ENCODE data around the gene ABHD12. TPM values are rescaled to one million over a fixed set of nuclear protein-coding genes. Genes with fewer than 3 reads are reported as not detected.

The ABHD12 gene
- total RNA-seq, 2 experiments from 2014 or later = 13.4 to 17.0 TPM

GRCh38 chr20:25294459-25295385, 95.9 kb downstream of the ABHD12 start:
- no peak overlapping the region for H3K27ac ChIP-seq (ENCODE audit: low read depth in 1 of 2, low read length in 2 of 2)
- H3K36me3 ChIP-seq (ENCODE audit: insufficient read depth, low read length) = peaks cover 40% of the 10 kb centered on the region
- Mint-ChIP-seq H3K4me3 (no peak overlapping the region), H3K36me3 (ENCODE audit: low read depth) (peaks cover 30% of the 10 kb centered on the region), H3K27me3 (no peaks in the 10 kb centered on the region), H3K27ac (peak overlapping the region; percentile 39), H3K4me1 (ENCODE audit: low read depth) (no peaks in the 10 kb centered on the region), H3K9me3 (no peaks in the 10 kb centered on the region)
- H3K4me1 ChIP-seq (ENCODE audit: insufficient read depth, low read length) = peaks cover 5% of the 10 kb centered on the region
- ATAC-seq (ENCODE audit: poor library complexity) (peak; percentile 84), DNase-seq (peak; percentile 37 to 79 (median 59))
- no peaks in the 10 kb centered on the region for H3K9me3 ChIP-seq (ENCODE audit: control insufficient read depth in 1 of 2, insufficient read depth in 1 of 2, low read length in 2 of 2)
- TF ChIP-seq CTCF (IDR thresholded peaks at IDR 0.05) = peak; percentile 83
- intact Hi-C loops (cut with DNase I, micrococcal nuclease) = loop anchor here (1.0 to 10.0 kb wide), 4 partner anchors 100 to 300 kb away; partner anchors contain the start of genes APMAP (in 1 of the 2) and ENTPD6 (in 1 of the 2)
- ChIA-PET CTCF (interaction anchor here (0.8 to 2.5 kb wide), 4 partner anchors 14 to 113 kb away, joined by 3 to 15 read pairs (median 4); partner anchors contain the start of gene GINS1), POLR2A (no interaction called here)
- H3K4me3 ChIP-seq (ENCODE audit: low read length) = no peak overlapping the region
- H3K27me3 ChIP-seq (ENCODE audit: control insufficient read depth in 1 of 2, insufficient read depth in 2 of 2, low read length in 2 of 2) = no peaks in the 10 kb centered on the region

GRCh38 chr20:25293910-25294458, 96.7 kb downstream of the ABHD12 start:
- H3K27me3 ChIP-seq (ENCODE audit: control insufficient read depth in 1 of 2, insufficient read depth in 2 of 2, low read length in 2 of 2) = no peaks in the 10 kb centered on the region
- H3K9me3 Mint-ChIP-seq = no peaks in the 10 kb centered on the region
- DNase-seq (no peak), ATAC-seq (ENCODE audit: poor library complexity) (no peak)
- H3K9me3 ChIP-seq (ENCODE audit: control insufficient read depth in 1 of 2, insufficient read depth in 1 of 2, low read length in 2 of 2) = no peaks in the 10 kb centered on the region
- intact Hi-C loops (cut with DNase I, micrococcal nuclease) = loop anchor here (1.0 to 10.0 kb wide), 4 partner anchors 99 to 299 kb away; partner anchors contain the start of genes APMAP (in 1 of the 2) and ENTPD6 (in 1 of the 2)
- peak overlapping the region; percentile 39 for H3K27ac Mint-ChIP-seq
- no peaks in the 10 kb centered on the region for H3K4me1 Mint-ChIP-seq (ENCODE audit: low read depth)
- ChIA-PET POLR2A (no interaction called here), CTCF (interaction anchor here (0.6 to 2.5 kb wide), 5 partner anchors 13 to 113 kb away, joined by 3 to 15 read pairs (median 4); partner anchors contain the start of gene GINS1)
- H3K4me3 Mint-ChIP-seq = no peak overlapping the region
- peaks cover 5% of the 10 kb centered on the region for H3K4me1 ChIP-seq (ENCODE audit: insufficient read depth, low read length)
- no peaks in the 10 kb centered on the region for H3K27me3 Mint-ChIP-seq
- H3K36me3 Mint-ChIP-seq (ENCODE audit: low read depth) = peaks cover 38% of the 10 kb centered on the region
- peaks cover 40% of the 10 kb centered on the region for H3K36me3 ChIP-seq (ENCODE audit: insufficient read depth, low read length)
- H3K27ac ChIP-seq (ENCODE audit: low read depth in 1 of 2, low read length in 2 of 2) = no peak overlapping the region
- TF ChIP-seq CTCF (IDR thresholded peaks at IDR 0.05) = no peak
- no peak overlapping the region for H3K4me3 ChIP-seq (ENCODE audit: low read length)

- no peaks in the 10 kb centered on the region for H3K27me3 ChIP-seq (ENCODE audit: control insufficient read depth in 1 of 2, insufficient read depth in 2 of 2, low read length in 2 of 2)
- peaks cover 5% of the 10 kb centered on the region for H3K4me1 ChIP-seq (ENCODE audit: insufficient read depth, low read length)
- Mint-ChIP-seq H3K4me3 (no peak overlapping the region), H3K27me3 (no peaks in the 10 kb centered on the region), H3K36me3 (ENCODE audit: low read depth) (peaks cover 42% of the 10 kb centered on the region), H3K9me3 (no peaks in the 10 kb centered on the region), H3K4me1 (ENCODE audit: low read depth) (no peaks in the 10 kb centered on the region), H3K27ac (no peak overlapping the region)
- no peak overlapping the region for H3K27ac ChIP-seq (ENCODE audit: low read depth in 1 of 2, low read length in 2 of 2)
- ATAC-seq (ENCODE audit: poor library complexity) = no peak
- POLR2A ChIA-PET = no interaction called here
- no peak overlapping the region for H3K4me3 ChIP-seq (ENCODE audit: low read length)
- CTCF ChIA-PET = interaction anchor here (0.6 to 2.5 kb wide), 4 partner anchors 100 to 114 kb away, joined by 4 to 15 read pairs (median 4); partner anchors contain the start of gene GINS1
- intact Hi-C loops (cut with DNase I, micrococcal nuclease) = loop anchor here in 1 of 2 experiments (10.0 kb wide), 2 partner anchors 99 to 299 kb away; partner anchors contain the start of genes APMAP and ENTPD6
- peaks cover 40% of the 10 kb centered on the region for H3K36me3 ChIP-seq (ENCODE audit: insufficient read depth, low read length)
- H3K9me3 ChIP-seq (ENCODE audit: control insufficient read depth in 1 of 2, insufficient read depth in 1 of 2, low read length in 2 of 2) = no peaks in the 10 kb centered on the region
- no peak for DNase-seq
- no peak for TF ChIP-seq CTCF (IDR thresholded peaks at IDR 0.05)
These were observed 97.1 kb downstream of the ABHD12 start for GRCh38 chr20:25293507-25293906.
